HG03354 (cell line): ENCODE results near the gene CRTAC1.

Experiments used
- ATAC-seq: cut with Tn5 transposase; IDR thresholded peaks from one replicate; pipeline ENCODE4 v1.9.1; 2021; ENCODE audit warnings: mild to moderate bottlenecking; ENCODE audit not compliant: unreplicated experiment, poor library complexity, severe bottlenecking

The CRTAC1 gene

DNA sequence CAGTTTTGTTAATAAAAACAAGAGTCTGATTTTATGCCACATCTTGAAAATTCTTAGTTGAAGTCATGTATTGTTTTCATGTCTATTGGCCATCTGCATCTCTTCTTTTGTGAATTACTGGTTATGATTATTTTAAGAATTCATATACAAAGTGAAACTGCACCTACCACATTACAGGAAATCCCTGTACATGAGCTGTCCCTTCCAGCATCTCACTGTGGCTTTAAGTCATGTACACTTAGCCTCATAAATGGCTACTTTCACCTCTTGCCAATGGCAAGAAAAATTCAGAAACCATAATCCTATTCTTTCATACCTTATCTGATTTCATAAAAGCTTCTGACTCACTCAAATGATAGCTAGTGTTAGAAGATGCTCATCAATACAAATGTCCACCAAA is 48.6 kb downstream of the CRTAC1 start:
- no peak for ATAC-seq

DNA sequence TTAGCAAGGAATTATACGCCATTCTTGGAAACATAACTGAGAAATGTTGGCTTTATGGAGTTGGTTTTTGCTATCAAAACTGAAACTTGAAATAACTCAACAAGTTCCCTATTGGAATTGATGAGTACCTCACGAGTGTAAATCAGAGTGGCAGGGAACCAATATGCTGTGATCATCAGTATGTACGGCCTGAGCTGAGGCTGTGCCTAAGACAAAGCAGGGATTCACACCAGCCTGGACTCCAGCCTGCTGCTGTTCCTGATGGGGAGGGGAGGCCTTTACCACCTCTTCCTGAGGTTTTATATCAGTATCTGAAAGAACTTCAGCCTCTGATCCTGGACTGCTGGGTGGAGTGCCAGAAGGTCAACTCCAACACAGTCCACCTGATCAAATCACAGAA is 52.7 kb downstream of the CRTAC1 start:
- no peak for ATAC-seq

DNA sequence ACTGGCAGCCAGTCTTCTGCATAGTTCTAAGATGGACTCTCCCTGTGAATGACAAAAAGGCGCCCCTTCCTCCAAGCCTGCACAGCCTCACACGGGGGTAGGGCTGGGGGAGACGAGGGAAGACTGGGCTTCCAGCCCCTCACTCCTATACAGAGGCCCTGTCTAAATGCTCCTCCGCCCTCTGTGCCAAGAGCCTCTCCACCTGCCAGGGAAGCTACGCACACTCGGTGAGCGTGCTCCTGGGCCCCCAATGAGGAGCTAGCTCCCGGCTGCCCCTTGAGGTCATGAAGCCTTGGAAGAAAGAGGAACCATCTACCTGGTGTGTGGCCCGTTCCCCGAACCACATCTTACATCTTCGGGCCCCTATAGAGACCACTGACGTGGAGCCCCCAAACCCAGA is 54.8 kb downstream of the CRTAC1 start:
- no peak for ATAC-seq

DNA sequence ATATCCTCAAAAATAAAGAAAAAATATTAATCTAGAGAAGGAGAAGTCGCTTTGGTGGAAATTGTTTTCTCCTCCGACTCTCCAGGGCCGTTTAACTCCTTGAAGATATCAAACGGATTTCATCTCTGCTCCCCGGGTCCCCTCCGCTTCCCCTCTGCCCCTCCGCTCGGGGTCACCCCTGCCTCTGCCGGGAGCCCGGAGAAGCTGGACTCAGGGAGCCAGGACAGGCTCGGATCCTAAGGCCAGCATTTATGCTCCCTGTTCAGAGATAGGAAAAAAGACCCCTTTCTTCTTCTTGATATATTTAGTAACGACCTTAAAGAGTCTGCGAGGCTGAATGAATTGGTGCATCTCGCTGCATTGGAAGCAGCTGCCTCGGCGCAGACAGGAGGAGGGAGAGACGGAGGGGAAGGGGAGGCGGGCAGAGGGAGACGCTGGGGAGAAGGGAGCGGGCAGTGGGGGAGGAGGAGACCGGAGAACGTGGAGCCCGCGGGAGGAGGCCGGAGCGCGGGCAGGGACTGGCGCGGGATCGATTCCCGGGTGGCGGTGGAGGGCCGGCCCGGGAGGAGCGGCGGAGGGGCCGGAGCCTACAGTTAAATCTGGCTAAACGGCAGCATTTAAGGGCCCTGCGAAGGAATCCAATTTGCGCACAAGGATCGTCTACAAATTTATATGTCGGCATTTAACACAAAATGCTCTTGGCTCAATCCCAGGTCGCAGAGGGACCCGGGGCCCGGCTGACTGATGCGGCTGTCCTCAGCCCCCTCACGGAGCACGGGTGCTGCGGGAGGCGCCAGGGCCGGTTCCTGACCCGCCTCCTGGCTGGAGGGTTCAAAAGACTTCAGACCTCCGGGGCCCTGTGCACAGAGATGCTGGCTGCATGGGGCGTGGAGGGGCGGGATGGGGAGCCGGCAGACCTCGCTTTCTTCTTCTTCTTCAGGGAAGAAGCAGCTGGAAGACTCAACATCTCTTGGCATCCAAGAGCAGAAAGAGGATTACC is 55.6 kb downstream of the CRTAC1 start:
- no peak for ATAC-seq

DNA sequence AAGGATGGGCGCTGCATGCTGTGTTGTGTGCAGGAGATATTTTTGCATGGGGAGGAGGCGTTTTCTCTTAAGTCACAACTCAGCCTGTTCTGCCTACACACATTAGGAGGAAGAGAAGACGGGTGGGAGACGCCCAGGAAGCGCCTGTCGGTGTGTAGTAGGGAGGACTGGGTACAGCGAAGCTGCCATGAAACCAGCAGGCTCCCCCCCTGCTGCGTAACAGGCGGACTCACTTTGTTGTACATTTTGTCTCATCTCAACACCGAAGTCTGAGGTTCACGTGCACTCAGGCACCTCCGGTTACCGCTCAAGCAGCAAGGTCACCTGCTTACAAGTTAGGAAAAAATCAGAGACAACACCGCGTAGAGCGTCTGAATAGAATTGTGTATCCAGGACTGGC is 56.3 kb downstream of the CRTAC1 start:
- ATAC-seq, result no peak

DNA sequence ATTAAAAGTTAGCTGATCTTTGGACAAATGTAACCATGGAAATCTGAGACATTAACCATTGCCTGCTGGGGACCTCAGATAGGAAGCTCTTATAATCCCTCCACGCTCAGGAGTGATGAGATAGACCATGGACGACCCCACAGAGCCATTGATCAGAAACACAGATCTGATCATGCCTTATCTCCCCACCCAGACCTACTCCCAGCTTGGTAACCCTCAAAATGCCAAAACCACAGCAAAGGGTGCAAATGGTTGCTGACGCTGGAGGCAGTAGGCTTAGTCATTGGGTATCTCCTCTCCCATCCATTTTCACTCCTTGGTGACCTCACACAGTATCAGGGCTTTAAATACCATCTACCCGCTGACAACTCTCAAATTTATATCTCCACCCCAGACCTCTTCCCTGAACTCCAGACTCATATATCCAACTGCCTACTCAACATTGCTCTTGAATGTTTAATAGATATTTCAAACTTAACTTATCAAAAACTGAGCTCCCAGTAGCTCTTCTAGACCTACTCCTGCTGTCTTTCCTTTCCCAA is 60.8 kb downstream of the CRTAC1 start:
- no peak for ATAC-seq

DNA sequence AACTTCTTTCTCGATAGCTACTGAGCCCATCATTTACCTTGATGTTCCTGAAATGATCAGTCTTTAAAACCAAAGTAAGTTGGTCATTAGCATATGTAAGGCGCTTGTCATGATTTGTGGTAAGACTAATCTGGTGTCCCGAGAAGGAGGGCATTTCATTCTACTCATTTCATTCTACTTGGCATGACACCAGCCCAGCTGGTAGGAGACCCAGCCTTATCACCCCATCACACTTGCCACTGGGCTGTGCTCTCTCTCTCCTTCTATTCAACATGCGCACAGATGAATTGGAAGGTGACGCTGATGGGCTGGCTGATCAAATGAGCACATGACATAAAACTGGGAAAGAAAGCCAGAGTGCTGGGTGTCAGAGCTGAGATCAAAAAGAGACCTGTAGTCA is 65.7 kb downstream of the CRTAC1 start:
- no peak for ATAC-seq

DNA sequence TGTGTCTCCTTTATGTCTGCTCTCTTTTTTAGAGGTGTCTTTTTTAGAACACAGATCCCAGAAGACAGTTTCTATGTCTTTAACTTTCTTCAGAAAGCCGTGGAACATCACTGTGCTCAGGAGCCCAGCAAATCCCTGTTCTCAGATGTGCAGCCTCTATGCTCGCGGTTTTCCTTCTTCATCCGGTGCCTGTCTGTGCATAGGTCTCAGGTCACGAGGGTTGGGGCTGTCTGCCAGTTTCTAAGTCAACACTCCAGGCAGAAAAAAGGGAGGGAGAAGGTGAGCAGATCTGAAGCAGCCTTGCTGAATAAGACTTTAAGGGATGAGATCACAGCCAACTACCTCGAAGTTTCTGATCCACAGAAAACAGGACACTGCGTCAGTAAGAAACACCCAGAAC is 68.5 kb downstream of the CRTAC1 start:
- ATAC-seq, result no peak

DNA sequence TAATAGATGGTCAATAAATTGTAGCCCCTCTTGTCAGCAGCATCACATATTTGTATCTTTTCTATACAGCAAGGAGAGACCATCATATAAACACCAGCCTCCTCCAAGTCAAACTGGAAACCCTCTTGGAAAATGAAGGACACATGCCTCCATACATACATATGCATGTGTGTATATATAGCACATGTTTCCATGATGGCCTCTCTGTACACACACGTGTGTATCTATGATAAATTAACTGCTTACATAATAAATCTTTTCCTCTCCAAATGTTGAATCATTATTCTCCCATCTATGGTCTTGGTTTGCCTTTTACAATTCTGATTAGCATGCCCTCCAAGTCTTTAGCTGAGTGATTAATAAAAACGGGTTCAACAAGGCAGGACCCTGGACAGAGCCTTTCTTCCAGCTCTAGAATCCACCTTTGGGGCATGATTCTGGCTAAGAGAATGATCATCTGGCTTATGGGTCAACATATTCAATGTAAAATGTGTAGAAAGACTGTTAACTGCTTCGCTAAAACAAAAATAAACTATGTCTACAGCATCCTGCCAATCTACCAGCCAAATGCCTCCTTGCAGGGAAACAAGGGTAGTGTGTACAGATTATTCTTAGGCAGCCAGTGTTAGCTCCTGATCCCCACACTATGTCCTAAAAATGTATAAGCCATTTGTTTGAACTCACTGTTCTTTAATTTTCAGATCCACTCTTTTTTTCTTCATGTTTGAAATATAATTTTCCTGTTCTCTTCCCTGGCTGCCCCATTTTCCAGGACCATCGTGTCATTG is 70.0 kb downstream of the CRTAC1 start:
- no peak for ATAC-seq

DNA sequence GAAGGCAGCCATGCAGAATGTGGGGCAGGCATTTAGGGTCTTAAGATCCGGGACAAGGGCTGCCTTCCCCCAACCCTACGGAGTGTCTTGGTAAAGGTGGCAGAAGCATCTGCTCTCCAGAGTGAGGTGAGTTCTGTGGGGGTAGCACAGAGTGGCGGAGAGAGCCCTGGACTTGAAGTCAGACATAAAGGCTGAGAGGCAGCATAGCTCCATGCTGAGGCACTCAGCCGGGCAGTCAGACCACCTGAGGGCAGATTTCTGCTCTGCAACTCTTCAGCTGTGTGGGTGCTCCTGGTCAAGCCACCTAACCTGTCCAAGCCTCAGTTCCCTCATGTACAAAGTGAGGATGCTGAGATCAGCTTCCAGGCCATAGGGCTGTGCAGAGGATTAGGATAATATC is 81.0 kb downstream of the CRTAC1 start:
- no peak for ATAC-seq

DNA sequence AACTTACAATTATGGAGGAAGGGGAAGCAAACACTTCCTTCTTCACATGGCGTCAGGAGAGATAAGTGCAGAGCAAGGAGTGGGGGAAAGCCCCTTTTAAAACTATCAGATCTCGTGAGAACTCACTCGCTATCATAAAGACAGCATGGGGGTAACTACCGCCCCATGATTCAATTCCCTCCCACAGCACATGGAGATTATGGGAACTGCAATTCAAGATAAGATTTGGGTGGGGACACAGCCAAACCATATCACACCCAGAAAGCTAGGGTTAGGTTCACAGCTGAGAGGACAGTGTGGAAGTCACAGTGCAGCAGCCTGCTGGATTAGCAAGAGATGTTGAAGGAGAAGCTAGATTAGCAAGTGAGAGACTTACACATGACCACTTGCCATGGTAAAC is 81.6 kb downstream of the CRTAC1 start:
- no peak for ATAC-seq

DNA sequence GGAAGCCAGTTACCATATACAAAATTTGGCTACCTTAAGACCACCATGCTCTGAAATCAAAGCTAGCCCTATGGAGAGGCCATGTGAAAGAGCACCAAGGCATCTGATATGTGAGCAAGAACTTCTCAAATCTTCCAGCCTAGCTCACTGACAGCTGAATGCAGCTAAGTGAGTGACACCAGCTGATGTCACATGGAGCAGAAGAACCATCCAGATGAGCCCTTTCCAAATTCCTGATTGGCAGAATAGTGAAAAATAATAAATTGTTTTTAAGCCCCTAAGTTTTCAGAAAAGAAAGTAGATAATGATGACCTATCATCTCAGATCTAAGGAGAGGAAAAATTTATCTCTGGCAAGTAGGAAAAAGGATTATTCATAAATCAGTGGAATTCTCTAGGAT is 85.6 kb downstream of the CRTAC1 start:
- ATAC-seq, result no peak

DNA sequence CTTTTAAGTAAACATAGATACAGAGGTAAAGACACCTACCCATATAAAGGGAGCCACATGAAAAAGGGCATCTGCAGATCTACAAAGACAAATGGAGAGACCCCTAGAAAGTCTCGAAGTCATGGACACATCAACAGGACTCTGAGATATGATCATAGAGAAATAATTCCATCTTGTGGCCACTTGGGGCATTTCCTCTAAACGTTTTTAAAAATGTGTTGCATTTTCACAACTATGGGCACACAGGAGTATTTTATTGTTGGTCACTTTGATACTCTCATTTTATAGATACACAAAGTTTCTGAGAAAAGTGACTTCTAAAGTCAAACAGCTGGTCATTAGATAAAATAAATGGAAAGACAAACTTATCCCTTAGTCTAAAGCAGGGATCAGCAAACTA is 87.1 kb downstream of the CRTAC1 start:
- ATAC-seq, result no peak

DNA sequence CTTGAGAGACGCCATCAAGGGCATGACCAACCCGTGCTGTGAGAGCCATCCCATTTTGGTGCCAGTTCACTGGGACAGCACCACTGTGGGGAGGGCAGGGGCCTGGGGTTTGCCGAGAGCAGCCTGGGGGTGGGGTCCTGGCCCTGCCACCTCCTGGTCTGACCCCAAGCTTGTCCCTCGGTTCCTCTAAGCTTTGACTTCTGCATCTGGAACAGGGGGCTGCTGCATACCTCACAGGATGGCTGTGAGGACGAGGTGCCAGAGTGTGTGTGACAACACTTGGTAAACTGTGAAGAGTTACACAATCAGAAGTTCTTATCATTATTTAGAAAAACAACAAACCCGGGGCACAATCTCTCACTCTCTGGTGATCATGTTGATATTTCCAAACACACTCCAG is 89.9 kb downstream of the CRTAC1 start:
- ATAC-seq, result no peak

DNA sequence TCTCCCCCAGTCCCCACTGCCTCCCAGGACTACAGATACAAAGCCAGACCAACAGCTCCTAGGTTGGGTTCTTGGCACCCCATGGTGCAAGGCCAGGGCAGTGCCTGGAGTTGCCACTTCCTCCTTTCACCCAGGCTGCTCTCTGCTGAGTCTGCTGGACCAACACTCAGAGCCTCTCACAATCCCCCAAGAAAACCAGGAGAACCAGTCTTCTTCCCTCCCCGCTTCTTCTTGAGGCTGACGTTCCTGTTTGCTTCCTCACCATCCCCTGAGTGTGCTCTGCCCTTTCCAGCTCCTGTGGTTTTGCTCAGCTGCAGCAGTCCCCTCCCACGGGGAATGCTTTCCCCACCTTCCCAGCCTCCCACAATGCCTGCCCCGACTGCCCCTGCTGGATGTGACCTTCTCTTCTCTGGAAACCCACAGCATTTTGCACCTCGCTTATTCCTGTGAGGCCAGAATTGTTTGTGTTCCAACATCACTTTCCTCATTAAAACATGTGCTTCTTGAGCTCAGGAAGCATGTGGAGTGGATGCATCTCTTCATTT is 90.9 kb downstream of the CRTAC1 start:
- ATAC-seq, result no peak

DNA sequence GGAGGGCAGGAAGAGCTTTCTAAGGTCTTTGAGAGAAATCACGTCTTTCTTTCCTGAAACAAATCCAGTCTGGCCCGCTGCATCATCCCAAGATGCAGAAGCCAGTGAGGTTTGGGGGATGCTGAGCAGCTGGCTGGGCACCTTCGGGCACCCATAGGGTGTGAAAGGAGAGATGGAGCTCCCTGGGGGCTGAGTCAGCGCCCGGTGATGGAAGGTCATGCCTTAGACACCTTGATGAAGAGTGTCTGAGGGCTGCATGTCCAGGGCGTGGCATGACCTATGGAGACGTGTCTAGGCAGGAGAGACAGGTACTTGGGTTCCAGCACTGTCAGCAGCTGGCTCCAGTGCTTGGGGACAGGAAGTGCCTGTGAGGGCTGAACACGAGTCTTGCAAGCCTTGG is 92.5 kb downstream of the CRTAC1 start:
- no peak for ATAC-seq

DNA sequence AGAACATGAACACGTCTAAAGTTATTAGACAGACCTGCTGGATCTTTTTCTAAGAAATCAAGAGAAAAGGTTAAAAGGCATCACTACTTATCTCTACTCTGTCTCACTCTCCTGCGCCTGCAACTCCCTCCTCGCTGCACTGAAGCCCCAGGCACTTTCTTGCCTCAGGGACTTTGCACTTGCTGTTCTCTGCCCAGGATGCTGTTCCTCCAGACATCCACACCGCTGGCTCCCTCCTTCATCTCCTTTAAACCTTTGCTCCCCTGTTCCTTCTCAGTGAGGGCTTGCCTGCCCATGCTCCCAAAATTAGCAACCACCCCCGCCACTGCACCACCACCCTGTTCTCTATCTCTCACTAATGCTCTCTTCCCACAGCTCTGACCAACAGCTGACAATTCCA is 93.4 kb downstream of the CRTAC1 start:
- no peak for ATAC-seq

DNA sequence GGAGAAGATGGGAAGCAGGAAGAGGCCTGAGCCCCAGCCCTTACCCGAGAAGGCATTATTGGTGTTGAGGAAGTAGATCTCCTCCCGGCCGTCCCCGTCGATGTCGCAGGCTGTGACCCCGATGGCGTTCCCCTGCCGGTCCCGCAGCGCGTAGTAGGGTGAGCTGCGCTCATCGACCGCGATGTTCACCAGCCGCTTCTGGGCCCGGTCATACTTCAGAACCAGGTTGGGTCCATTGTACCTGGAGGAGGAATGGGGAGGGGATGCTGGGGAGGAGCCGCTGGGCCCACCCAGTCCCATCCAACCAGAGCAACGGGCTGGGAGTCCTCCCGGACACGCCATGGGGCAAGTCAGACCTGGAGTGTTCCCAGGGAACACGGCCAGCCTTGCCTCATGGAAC is 94.3 kb downstream of the CRTAC1 start:
- no peak for ATAC-seq

DNA sequence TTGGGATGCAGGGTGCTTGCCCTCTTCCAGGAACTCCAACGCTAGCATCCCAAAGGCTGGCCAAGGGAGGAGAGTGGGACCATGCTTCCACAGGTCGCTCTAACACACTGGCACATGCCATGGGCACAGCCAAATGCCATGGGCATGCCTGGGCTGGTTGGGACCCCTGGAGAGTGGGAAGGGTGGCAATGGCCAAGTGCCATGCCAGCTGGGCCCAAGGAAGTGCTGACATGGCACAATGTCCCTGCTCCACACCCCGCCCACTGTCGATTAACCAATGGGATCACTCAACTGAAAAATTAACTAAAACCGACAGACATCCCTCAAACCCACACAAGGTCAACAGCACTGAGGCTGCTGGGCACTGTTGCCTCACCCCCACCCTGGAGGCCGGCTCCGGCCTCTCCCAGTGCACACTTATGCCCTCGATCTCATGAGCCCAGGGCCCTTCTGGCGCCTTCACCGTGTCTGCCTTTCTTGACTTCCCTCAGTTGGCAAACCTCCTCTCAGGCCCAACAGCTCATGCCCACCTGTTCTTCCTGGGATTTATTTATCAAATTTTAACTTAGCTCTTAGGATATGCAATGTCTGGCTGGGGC is 97.4 kb downstream of the CRTAC1 start:
- no peak for ATAC-seq

DNA sequence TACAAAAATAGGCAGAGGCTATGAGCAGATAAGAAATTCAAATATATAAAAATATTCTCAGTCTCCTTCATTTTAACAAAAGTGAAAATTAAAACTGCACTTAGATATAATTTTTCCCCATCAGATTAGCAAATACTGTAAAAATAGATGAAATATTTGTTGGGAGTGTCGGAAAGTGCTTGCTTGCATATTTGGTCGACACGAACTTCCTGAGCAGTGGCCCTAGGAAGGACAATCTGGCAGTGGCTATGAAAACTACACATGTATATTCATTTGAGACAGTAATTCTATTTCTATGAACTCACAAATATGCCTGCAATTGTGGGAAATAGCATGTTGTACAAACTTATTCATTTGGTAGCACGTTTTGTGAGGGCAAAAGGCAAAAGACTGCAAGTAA is 99.4 kb downstream of the CRTAC1 start:
- no peak for ATAC-seq
